ENCODE results near the gene MAP2K5. TPM values are rescaled to one million over a fixed set of nuclear protein-coding genes. Genes with fewer than 3 reads are reported as not detected.

Gene MAP2K5
- total and polyA plus RNA-seq, 8 donors = 1.8 to 94.6 (median 11.1) TPM

GRCh38 chr15:67783303-67783702 is 240.8 kb downstream of the MAP2K5 start:
- Histone ChIP-seq H3K27ac (no peak overlapping the region), H3K4me3 (no peak overlapping the region), H3K27me3 (no peaks in the 10 kb centered on the region), H3K36me3 (peaks cover 10 to 17% (median 13%) of the 10 kb centered on the region in 4 donors), H3K9me3 (no peaks in the 10 kb centered on the region), H3K4me1 (no peaks in the 10 kb centered on the region)
- intact Hi-C loops (cut with DNase I; ENCODE audit: low total_unique reads) = no loop called here
- TF ChIP-seq EP300 (IDR thresholded peaks at IDR 0.05) = no peak
- no peak for TF ChIP-seq POLR2AphosphoS5 (IDR thresholded peaks at IDR 0.05)
- TF ChIP-seq, protein P1, sequence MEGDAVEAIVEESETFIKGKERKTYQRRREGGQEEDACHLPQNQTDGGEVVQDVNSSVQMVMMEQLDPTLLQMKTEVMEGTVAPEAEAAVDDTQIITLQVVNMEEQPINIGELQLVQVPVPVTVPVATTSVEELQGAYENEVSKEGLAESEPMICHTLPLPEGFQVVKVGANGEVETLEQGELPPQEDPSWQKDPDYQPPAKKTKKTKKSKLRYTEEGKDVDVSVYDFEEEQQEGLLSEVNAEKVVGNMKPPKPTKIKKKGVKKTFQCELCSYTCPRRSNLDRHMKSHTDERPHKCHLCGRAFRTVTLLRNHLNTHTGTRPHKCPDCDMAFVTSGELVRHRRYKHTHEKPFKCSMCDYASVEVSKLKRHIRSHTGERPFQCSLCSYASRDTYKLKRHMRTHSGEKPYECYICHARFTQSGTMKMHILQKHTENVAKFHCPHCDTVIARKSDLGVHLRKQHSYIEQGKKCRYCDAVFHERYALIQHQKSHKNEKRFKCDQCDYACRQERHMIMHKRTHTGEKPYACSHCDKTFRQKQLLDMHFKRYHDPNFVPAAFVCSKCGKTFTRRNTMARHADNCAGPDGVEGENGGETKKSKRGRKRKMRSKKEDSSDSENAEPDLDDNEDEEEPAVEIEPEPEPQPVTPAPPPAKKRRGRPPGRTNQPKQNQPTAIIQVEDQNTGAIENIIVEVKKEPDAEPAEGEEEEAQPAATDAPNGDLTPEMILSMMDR (IDR thresholded peaks at IDR 0.05) = no peak
- no peak for TF ChIP-seq POLR2A (IDR thresholded peaks at IDR 0.05)
- peak in 1 of 2 donors; percentile 49 for DNase-seq
- 77 to 86% (median 81%) methylated on average over 7 of the region's 7 CpGs for WGBS, 5 donors

GRCh38 chr15:67784090-67784781 is 241.7 kb downstream of the MAP2K5 start:
- DNase-seq = peak in 1 of 2 donors; percentile 47

DNA sequence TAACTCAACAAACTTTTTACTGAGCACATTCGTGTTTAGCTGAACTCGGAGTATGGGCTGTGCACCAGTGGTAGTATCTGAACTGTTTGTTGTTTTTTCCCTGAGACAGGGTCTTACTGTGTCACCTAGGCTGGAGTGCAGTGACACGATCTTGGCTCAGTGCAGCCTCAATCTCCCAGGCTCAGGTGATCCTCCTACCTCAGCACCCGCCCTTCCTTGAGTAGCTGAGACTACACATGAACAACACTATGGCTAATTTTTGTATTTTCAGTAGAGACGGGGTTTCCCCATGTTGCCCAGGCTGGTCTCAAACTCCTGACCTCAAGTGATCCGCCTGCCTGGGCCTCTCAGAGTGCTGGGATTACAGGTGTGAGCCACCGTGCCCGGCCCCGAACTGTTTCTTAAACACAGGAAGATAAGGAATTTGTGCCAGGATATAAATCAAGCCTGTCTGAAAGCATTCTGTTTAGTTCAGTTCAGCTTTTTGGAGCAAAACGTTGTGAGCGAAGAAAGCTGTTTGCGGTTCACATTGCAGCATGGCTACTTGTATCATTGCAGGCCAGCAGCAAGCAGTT is 242.4 kb downstream of the MAP2K5 start:
- Histone ChIP-seq H3K36me3 (peaks cover 10 to 17% (median 13%) of the 10 kb centered on the region in 4 donors), H3K4me3 (no peak overlapping the region), H3K27me3 (no peaks in the 10 kb centered on the region), H3K9me3 (no peaks in the 10 kb centered on the region), H3K27ac (no peak overlapping the region), H3K4me1 (no peaks in the 10 kb centered on the region)
- TF ChIP-seq, protein P1 (IDR thresholded peaks at IDR 0.05) = no peak
- no peak for TF ChIP-seq EP300 (IDR thresholded peaks at IDR 0.05)
- DNase-seq = no peak
- 80 to 90% (median 87%) methylated on average over 11 to 12 of the region's 12 CpGs for WGBS, 5 donors
- intact Hi-C loops (cut with DNase I; ENCODE audit: low total_unique reads) = no loop called here

More at GRCh38 chr15:67784090-67784781, 241.7 kb downstream of the MAP2K5 start:
- intact Hi-C loops (cut with DNase I; ENCODE audit: low total_unique reads) = no loop called here
- Histone ChIP-seq H3K4me3 (no peak overlapping the region), H3K4me1 (no peaks in the 10 kb centered on the region), H3K27me3 (no peaks in the 10 kb centered on the region), H3K9me3 (no peaks in the 10 kb centered on the region), H3K27ac (no peak overlapping the region), H3K36me3 (peaks cover 10 to 17% (median 13%) of the 10 kb centered on the region in 4 donors)
- WGBS, 5 donors = 71 to 85% (median 73%) methylated on average over 4 of the region's 4 CpGs
- TF ChIP-seq, protein P1 (IDR thresholded peaks at IDR 0.05) = no peak
- no peak for TF ChIP-seq EP300 (IDR thresholded peaks at IDR 0.05)

DNA sequence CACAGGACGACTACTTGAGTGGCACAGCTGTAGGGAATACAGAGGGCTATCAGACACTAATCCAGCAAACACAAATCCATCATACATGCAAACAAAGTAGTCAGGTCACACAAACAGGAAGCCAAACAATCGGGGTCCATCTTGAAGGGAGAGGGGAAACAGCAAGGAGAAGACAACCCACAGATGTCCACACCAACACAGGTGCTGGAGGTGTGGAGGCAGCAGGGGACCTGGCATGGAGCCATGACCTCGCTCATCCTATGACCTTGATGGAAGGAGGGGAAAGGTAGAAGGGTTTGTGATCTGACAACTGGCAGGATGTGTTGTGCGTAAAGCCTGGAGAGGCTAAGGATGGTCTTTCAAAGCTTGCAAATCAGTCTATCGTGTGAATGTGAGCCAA is 242.9 kb downstream of the MAP2K5 start:
- intact Hi-C loops (cut with DNase I; ENCODE audit: low total_unique reads) = no loop called here
- H3K36me3 ChIP-seq = peaks cover 10 to 17% (median 13%) of the 10 kb centered on the region in 4 donors
- H3K27ac ChIP-seq = no peak overlapping the region
- H3K4me1 ChIP-seq = no peaks in the 10 kb centered on the region
- H3K27me3 ChIP-seq = no peaks in the 10 kb centered on the region
- TF ChIP-seq, protein P1 (IDR thresholded peaks at IDR 0.05) = no peak
- TF ChIP-seq POLR2A (IDR thresholded peaks at IDR 0.05) = no peak
- no peak for TF ChIP-seq EP300 (IDR thresholded peaks at IDR 0.05)
- no peak for DNase-seq
- 79 to 87% (median 80%) methylated on average over 5 of the region's 5 CpGs for WGBS, 5 donors
- no peak overlapping the region for H3K4me3 ChIP-seq
- no peaks in the 10 kb centered on the region for H3K9me3 ChIP-seq
